Measurements from ENCODE around the gene GOLGA6L10.
"Not testable (repeated sequence)": the region's sequence is repeated elsewhere in the genome, so short reads cannot be mapped to it uniquely, and the experiment has no call there.

Gene GOLGA6L10

GRCh38 chr15:82317091-82317489, 32.2 kb downstream of the GOLGA6L10 start:
- DNase-seq = no peak

- not testable (repeated sequence) for DNase-seq
These were observed 32.8 kb downstream of the GOLGA6L10 start for GRCh38 chr15:82316247-82317090.

- DNase-seq = no peak
These were observed 33.6 kb downstream of the GOLGA6L10 start for GRCh38 chr15:82315519-82316246.

- no peak for DNase-seq
These were observed 34.3 kb downstream of the GOLGA6L10 start for GRCh38 chr15:82314769-82315518.

GRCh38 chr15:82313951-82314768, 35.1 kb downstream of the GOLGA6L10 start:
- DNase-seq = not testable (repeated sequence)

GRCh38 chr15:82313446-82313845, 35.8 kb downstream of the GOLGA6L10 start:
- no peak for DNase-seq

- DNase-seq = no peak
These were observed 36.5 kb downstream of the GOLGA6L10 start for GRCh38 chr15:82312586-82313349.

- DNase-seq = not testable (repeated sequence)
These were observed 38.0 kb downstream of the GOLGA6L10 start for GRCh38 chr15:82311321-82311720.

GRCh38 chr15:82309802-82310201, 39.5 kb downstream of the GOLGA6L10 start:
- no peak for DNase-seq

GRCh38 chr15:82307714-82308081, 41.6 kb downstream of the GOLGA6L10 start:
- no peak for DNase-seq

GRCh38 chr15:82306791-82307713, 42.2 kb downstream of the GOLGA6L10 start:
- no peak for DNase-seq

GRCh38 chr15:82305621-82306048, 43.6 kb downstream of the GOLGA6L10 start:
- no peak for DNase-seq

- DNase-seq = no peak
These were observed 44.5 kb downstream of the GOLGA6L10 start for GRCh38 chr15:82304778-82305090.

- DNase-seq = no peak
These were observed 45.1 kb downstream of the GOLGA6L10 start for GRCh38 chr15:82303956-82304777.

GRCh38 chr15:82301296-82302016, 47.8 kb downstream of the GOLGA6L10 start:
- no peak for DNase-seq

- no peak for DNase-seq
These were observed 48.4 kb downstream of the GOLGA6L10 start for GRCh38 chr15:82300883-82301282.

GRCh38 chr15:82300326-82300725, 48.9 kb downstream of the GOLGA6L10 start:
- DNase-seq = not testable (repeated sequence)

- DNase-seq = not testable (repeated sequence)
These were observed 49.8 kb downstream of the GOLGA6L10 start for GRCh38 chr15:82299511-82299914.

- DNase-seq = no peak
These were observed 50.8 kb downstream of the GOLGA6L10 start for GRCh38 chr15:82298520-82298919.

Measured in NCI-H774 (cell line).